PC-3 (cell line): ENCODE measurements around the gene NRXN2.

Experiments used
- EZH2 ChIP-seq: fragments of 300-600 bp; sonication (generic); IDR thresholded peaks from one replicate; pipeline ENCODE4 v1.6.1; 2017; ENCODE audit warnings: antibody characterized with exemption, mild to moderate bottlenecking, low read length; ENCODE audit not compliant: unreplicated experiment
- EZH2phosphoT487 ChIP-seq: fragments of 300-600 bp; sonication (generic); IDR thresholded peaks from 2 replicates; pipeline ENCODE4 v1.6.1; 2018; ENCODE audit warnings: mild to moderate bottlenecking, antibody characterized with exemption, low read length, borderline replicate concordance
- TF ChIP-seq, protein P1 (sequence below): fragments of 300-600 bp; sonication (generic); conservative IDR thresholded peaks from 2 replicates; pipeline ENCODE4 v1.5.1; 2017; ENCODE audit warnings: antibody characterized with exemption, low read depth, mild to moderate bottlenecking, low read length

DNA sequence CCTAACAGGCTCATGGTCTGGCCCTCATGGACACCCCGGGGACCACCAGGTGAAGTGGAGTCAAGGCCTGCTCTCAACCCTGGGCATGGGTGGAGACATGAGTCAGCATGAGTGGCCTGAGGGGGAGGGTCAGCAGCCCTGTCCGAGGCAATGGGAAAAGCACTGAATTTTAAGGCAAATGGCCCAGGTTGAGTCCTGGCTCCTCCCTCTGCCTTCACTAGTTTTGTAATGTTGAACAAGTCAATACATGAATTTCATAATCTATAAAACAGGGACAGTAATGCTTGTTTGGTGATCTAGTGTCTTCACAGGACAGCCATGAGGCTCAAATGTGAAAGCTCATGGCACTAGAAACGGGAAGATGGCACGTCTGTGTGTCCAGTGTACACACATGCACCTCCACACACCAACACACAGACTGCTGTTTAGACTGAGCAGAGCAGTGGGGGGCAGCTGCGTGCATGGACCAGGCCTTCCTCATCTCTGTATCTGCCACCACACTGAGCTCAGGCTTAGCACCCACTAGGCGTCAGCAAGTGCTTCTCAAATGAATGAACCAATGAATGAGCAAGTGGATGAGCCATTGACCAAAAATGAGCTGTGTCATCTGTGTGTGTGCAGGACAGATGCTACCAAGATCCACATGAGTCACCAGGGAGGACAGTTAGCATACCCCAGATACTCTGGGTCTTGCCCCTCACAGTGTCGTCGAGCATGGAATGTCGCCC, 63.4 kb downstream of the NRXN2 start:
- no peak for TF ChIP-seq EZH2phosphoT487
- TF ChIP-seq, protein P1, sequence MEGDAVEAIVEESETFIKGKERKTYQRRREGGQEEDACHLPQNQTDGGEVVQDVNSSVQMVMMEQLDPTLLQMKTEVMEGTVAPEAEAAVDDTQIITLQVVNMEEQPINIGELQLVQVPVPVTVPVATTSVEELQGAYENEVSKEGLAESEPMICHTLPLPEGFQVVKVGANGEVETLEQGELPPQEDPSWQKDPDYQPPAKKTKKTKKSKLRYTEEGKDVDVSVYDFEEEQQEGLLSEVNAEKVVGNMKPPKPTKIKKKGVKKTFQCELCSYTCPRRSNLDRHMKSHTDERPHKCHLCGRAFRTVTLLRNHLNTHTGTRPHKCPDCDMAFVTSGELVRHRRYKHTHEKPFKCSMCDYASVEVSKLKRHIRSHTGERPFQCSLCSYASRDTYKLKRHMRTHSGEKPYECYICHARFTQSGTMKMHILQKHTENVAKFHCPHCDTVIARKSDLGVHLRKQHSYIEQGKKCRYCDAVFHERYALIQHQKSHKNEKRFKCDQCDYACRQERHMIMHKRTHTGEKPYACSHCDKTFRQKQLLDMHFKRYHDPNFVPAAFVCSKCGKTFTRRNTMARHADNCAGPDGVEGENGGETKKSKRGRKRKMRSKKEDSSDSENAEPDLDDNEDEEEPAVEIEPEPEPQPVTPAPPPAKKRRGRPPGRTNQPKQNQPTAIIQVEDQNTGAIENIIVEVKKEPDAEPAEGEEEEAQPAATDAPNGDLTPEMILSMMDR, result 0 out of 2 replicates have a peak, but pooled peaks have one; percentile 26
- no peak for TF ChIP-seq EZH2
